ENCODE data around the gene NRXN2.
A peak's percentile ranks its signal among the peaks of the same experiment; 100 is the strongest.

The NRXN2 gene

GRCh38 chr11:64723117-64723906, at the start of gene NRXN2:
TSS of gene NRXN2 (minus strand) at chr11:64723197. CDS start at chr11:64713699, 9,498 bp downstream.
- TF ChIP-seq CTCF (conservative IDR thresholded peaks at IDR 0.05) (peak; percentile 99), ZFX (IDR thresholded peaks at IDR 0.05) (no peak)
- H3K27ac ChIP-seq, result peak within 1 kb of the TSS; percentile 23; the same call in 1 of the 2 replicates

GRCh38 chr11:64772303-64773018, 49.5 kb upstream of the NRXN2 start:
- H3K27ac ChIP-seq, result no peak overlapping the region
- no peak for TF ChIP-seq CTCF (conservative IDR thresholded peaks at IDR 0.05)
- no peak for TF ChIP-seq ZFX (IDR thresholded peaks at IDR 0.05)

DNA sequence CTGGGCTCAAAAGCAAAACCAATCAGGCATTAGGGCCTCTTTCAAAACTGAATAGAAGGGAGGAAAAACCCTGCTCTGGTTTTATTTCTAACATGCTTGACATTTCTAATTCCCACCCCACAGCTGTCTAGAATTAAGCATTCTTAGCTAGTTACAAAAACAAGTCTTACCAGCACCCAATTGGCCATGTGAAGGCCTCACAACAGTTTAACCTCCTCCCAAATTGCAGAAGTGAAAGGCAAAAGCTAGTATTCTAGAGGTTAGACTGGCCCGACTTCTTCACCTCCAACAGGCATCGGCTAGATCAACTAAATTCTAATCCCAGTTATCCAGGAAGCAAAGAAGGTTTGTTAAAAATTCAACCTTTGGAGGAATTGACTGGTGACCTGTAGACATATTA, 48.9 kb upstream of the NRXN2 start:
- H3K27ac ChIP-seq, result no peak overlapping the region
- TF ChIP-seq CTCF (conservative IDR thresholded peaks at IDR 0.05), result no peak
- no peak for TF ChIP-seq ZFX (IDR thresholded peaks at IDR 0.05)

DNA sequence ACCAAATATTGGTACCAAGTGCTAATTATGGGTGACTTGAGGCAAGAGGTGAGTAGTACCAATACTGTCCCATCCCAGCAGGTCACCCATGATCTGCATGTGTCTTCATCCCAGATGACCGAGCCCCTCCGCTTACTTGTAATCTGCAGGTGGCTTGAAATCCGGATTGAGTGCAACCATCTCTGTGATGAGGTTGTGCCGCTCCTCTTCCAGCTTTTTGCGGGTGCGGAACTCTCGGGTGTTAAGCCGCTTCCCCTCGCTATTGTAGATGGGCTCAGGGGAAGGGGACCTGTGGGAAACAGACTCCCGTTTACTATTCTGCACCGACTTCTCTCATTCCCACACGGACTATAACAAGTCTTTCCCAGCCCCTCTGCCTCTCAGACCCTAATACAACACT, 47.1 kb upstream of the NRXN2 start:
- TF ChIP-seq ZFX (IDR thresholded peaks at IDR 0.05) (no peak), CTCF (conservative IDR thresholded peaks at IDR 0.05) (no peak)
- H3K27ac ChIP-seq, result no peak overlapping the region

GRCh38 chr11:64769283-64769682, 46.3 kb upstream of the NRXN2 start:
- TF ChIP-seq CTCF (conservative IDR thresholded peaks at IDR 0.05), result no peak
- no peak overlapping the region for H3K27ac ChIP-seq

GRCh38 chr11:64768300-64768694, 45.3 kb upstream of the NRXN2 start:
- no peak for TF ChIP-seq CTCF (conservative IDR thresholded peaks at IDR 0.05)
- no peak for TF ChIP-seq ZFX (IDR thresholded peaks at IDR 0.05)
- H3K27ac ChIP-seq, result no peak overlapping the region

Data from C4-2B (cell line).